ENCODE measurements around the gene LYL1. TPM values are rescaled to one million over a fixed set of nuclear protein-coding genes. Genes with fewer than 3 reads are reported as not detected.

LYL1 gene
- total RNA-seq, 4 donors from 2014 or later: 4.2 to 10.9 (median 7.7) TPM

GRCh38 chr19:13127811-13128575 is 25.3 kb upstream of the LYL1 start:
- H3K36me3 ChIP-seq: no peaks in the 10 kb centered on the region
- H3K27me3 ChIP-seq: no peaks in the 10 kb centered on the region
- peaks cover 0 to 3% of the 10 kb centered on the region in 2 donors for H3K4me1 ChIP-seq
- no peak overlapping the region for H3K4me3 ChIP-seq (replicated peaks in 1 of 3)
- DNase-seq: no peak
- H3K27ac ChIP-seq: no peak overlapping the region
- 87 to 96% methylated on average over 6 of the region's 6 CpGs for WGBS, 2 donors
- TF ChIP-seq POLR2A (IDR thresholded peaks at IDR 0.05) (no peak), CTCF (IDR thresholded peaks at IDR 0.05) (no peak)
- intact Hi-C loops (cut with DNase I): no loop called here
- H3K9me3 ChIP-seq: no peaks in the 10 kb centered on the region

GRCh38 chr19:13127051-13127450 is 24.4 kb upstream of the LYL1 start:
- intact Hi-C loops (cut with DNase I): no loop called here
- Histone ChIP-seq H3K27ac (no peak overlapping the region), H3K9me3 (no peaks in the 10 kb centered on the region), H3K4me1 (no peaks in the 10 kb centered on the region), H3K36me3 (no peaks in the 10 kb centered on the region), H3K27me3 (no peaks in the 10 kb centered on the region), H3K4me3 (replicated peaks in 1 of 3) (no peak overlapping the region)
- 86 to 92% methylated on average over 9 of the region's 9 CpGs for WGBS, 2 donors
- TF ChIP-seq POLR2A (IDR thresholded peaks at IDR 0.05): no peak
- no peak for TF ChIP-seq CTCF (IDR thresholded peaks at IDR 0.05)
- DNase-seq: no peak

GRCh38 chr19:13122980-13123957 is 20.6 kb upstream of the LYL1 start:
- Histone ChIP-seq H3K27me3 (no peaks in the 10 kb centered on the region), H3K4me1 (peaks cover 15% of the 10 kb centered on the region in 2 donors), H3K36me3 (no peaks in the 10 kb centered on the region), H3K4me3 (replicated peaks in 1 of 3) (no peak overlapping the region), H3K9me3 (no peaks in the 10 kb centered on the region), H3K27ac (no peak overlapping the region)
- intact Hi-C loops (cut with DNase I): no loop called here
- TF ChIP-seq POLR2A (IDR thresholded peaks at IDR 0.05) (no peak), CTCF (IDR thresholded peaks at IDR 0.05) (no peak)
- DNase-seq: no peak
- WGBS, 2 donors: 92% methylated on average over 20 of the region's 20 CpGs

- intact Hi-C loops (cut with DNase I): no loop called here
- H3K4me1 ChIP-seq: peaks cover 18 to 19% of the 10 kb centered on the region in 2 donors
- no peak overlapping the region for H3K4me3 ChIP-seq (replicated peaks in 1 of 3)
- no peak overlapping the region for H3K27ac ChIP-seq
- 90 to 91% methylated on average over 12 to 13 of the region's 13 CpGs for WGBS, 2 donors
- H3K9me3 ChIP-seq: no peaks in the 10 kb centered on the region
- H3K27me3 ChIP-seq: no peaks in the 10 kb centered on the region
- TF ChIP-seq CTCF (IDR thresholded peaks at IDR 0.05) (no peak), POLR2A (IDR thresholded peaks at IDR 0.05) (no peak)
- no peaks in the 10 kb centered on the region for H3K36me3 ChIP-seq
- no peak for DNase-seq
Observed at GRCh38 chr19:13122275-13122878, 19.7 kb upstream of the LYL1 start.

Measured in thyroid gland (tissue), 4 donors.